PFSK-1 (cell line): ENCODE data around the gene SMAD3.

Experiments
- POLR2AphosphoS5 ChIP-seq: IDR thresholded peaks from 2 replicates; pipeline ENCODE4 v1.6.1; 2012; ENCODE audit warnings: low read depth, mild to moderate bottlenecking, control low read depth, low read length, moderate library complexity
- SIN3A ChIP-seq: IDR thresholded peaks from 2 replicates; pipeline ENCODE4 v1.6.1; 2012; ENCODE audit warnings: mild to moderate bottlenecking, low read length, moderate library complexity, borderline replicate concordance; ENCODE audit not compliant: insufficient read depth
- TAF1 ChIP-seq: IDR thresholded peaks from 2 replicates; pipeline ENCODE4 v1.6.1; 2012; ENCODE audit warnings: low read length, control low read depth, borderline replicate concordance; ENCODE audit not compliant: insufficient read depth
- TF ChIP-seq, protein P1 (sequence below), 2 experiments: IDR thresholded peaks; 2 replicates each; pipeline versions ENCODE4 v1.6.1 to v1.8.0; 2011 to 2012; ENCODE audit warnings: low read depth in 2 of 2, low read length in 2 of 2, control low read depth in 1 of 2, inconsistent platforms in 1 of 2, mild to moderate bottlenecking in 1 of 2, moderate library complexity in 1 of 2; ENCODE audit not compliant: insufficient read depth in 1 of 2

DNA sequence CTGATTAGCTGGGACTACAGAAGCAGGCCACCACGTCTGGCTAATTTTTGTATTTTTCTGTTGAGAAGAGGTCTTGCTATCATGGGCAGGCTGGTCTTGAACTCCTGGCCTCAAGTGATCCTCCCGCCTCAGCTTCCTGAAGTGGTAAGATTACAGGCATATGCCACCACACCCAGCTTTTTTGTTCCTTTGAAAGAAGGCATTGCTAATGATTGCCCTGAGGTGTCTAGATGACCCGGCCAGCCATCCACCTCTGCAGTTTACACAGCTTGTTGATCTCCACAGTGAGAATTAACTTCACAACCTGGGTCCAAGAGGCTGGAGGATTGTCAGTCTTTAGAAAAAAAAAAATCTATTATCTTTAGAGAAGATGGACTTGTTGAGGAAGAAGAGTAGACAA is 58.7 kb downstream of the SMAD3 start:
- TF ChIP-seq, protein P1, sequence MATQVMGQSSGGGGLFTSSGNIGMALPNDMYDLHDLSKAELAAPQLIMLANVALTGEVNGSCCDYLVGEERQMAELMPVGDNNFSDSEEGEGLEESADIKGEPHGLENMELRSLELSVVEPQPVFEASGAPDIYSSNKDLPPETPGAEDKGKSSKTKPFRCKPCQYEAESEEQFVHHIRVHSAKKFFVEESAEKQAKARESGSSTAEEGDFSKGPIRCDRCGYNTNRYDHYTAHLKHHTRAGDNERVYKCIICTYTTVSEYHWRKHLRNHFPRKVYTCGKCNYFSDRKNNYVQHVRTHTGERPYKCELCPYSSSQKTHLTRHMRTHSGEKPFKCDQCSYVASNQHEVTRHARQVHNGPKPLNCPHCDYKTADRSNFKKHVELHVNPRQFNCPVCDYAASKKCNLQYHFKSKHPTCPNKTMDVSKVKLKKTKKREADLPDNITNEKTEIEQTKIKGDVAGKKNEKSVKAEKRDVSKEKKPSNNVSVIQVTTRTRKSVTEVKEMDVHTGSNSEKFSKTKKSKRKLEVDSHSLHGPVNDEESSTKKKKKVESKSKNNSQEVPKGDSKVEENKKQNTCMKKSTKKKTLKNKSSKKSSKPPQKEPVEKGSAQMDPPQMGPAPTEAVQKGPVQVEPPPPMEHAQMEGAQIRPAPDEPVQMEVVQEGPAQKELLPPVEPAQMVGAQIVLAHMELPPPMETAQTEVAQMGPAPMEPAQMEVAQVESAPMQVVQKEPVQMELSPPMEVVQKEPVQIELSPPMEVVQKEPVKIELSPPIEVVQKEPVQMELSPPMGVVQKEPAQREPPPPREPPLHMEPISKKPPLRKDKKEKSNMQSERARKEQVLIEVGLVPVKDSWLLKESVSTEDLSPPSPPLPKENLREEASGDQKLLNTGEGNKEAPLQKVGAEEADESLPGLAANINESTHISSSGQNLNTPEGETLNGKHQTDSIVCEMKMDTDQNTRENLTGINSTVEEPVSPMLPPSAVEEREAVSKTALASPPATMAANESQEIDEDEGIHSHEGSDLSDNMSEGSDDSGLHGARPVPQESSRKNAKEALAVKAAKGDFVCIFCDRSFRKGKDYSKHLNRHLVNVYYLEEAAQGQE (IDR thresholded peaks at IDR 0.05; ENCODE audit: insufficient read depth in 1 of 2, low read depth in 2 of 2, low read length in 2 of 2) = no peak
- no peak for TF ChIP-seq POLR2AphosphoS5
- TF ChIP-seq SIN3A = no peak
- no peak for TF ChIP-seq TAF1
